ENCODE measurements around the gene STARD8. TPM values are rescaled to one million over a fixed set of nuclear protein-coding genes. Genes with fewer than 3 reads are reported as not detected.

The STARD8 gene
- total and polyA plus RNA-seq, 4 donors = 1.8 to 10.7 (median 8.3) TPM

GRCh38 chrX:68632491-68632890 lies 15.0 kb upstream of the STARD8 start:
- Histone ChIP-seq H3K4me1 (ENCODE audit: control insufficient read depth in 4 of 4, insufficient read depth in 4 of 4, low read length in 3 of 4) (no peaks in the 10 kb centered on the region), H3K27me3 (ENCODE audit: control insufficient read depth in 4 of 4, insufficient read depth in 4 of 4, low read length in 3 of 4) (no peaks in the 10 kb centered on the region), H3K4me3 (ENCODE audit: low read depth in 1 of 3, low read length in 3 of 3) (no peak overlapping the region), H3K36me3 (ENCODE audit: control insufficient read depth in 4 of 4, insufficient read depth in 3 of 4, low read depth in 1 of 4, low read length in 3 of 4) (no peaks in the 10 kb centered on the region), H3K9me3 (ENCODE audit: control insufficient read depth in 4 of 4, low read length in 3 of 4) (no peaks in the 10 kb centered on the region), H3K27ac (ENCODE audit: low read depth in 1 of 2, low read length in 2 of 2) (no peak overlapping the region), H3K9ac (ENCODE audit: low read depth in 1 of 2, low read length in 2 of 2) (no peak overlapping the region)
- WGBS = 85% methylated on average over 2 of the region's 2 CpGs
- DNase-seq (ENCODE audit: low spot score) = no peak
- TF ChIP-seq GABPA (IDR thresholded peaks at IDR 0.05 in 1 of 2, conservative IDR thresholded peaks at IDR 0.05 in 1 of 2) (no peak), HNF4G (IDR thresholded peaks at IDR 0.05) (no peak), ATF3 (IDR thresholded peaks at IDR 0.05) (no peak), EGR1 (IDR thresholded peaks at IDR 0.05; ENCODE audit: low read depth in 2 of 2) (no peak), FOXA2 (IDR thresholded peaks at IDR 0.05) (no peak), FOXA1 (IDR thresholded peaks at IDR 0.05) (no peak), SP1 (IDR thresholded peaks at IDR 0.05) (no peak), YY1 (IDR thresholded peaks at IDR 0.05) (no peak), JUND (IDR thresholded peaks at IDR 0.05) (no peak), REST (IDR thresholded peaks at IDR 0.05) (no peak), CTCF (IDR thresholded peaks at IDR 0.05; ENCODE audit: low read depth, low read length, missing input control) (no peak)

- H3K4me1 ChIP-seq (ENCODE audit: control insufficient read depth in 4 of 4, insufficient read depth in 4 of 4, low read length in 3 of 4) = no peaks in the 10 kb centered on the region
- no peak overlapping the region for H3K9ac ChIP-seq (ENCODE audit: low read depth in 1 of 2, low read length in 2 of 2)
- no peak overlapping the region for H3K4me3 ChIP-seq (ENCODE audit: low read depth in 1 of 3, low read length in 3 of 3)
- TF ChIP-seq ZBTB33 (IDR thresholded peaks at IDR 0.05) (no peak), TAF1 (conservative IDR thresholded peaks at IDR 0.05) (no peak), CTCF (IDR thresholded peaks at IDR 0.05; ENCODE audit: low read depth, low read length, missing input control) (no peak), REST (IDR thresholded peaks at IDR 0.05) (no peak), HNF4G (IDR thresholded peaks at IDR 0.05) (no peak), YY1 (IDR thresholded peaks at IDR 0.05) (no peak), SP1 (IDR thresholded peaks at IDR 0.05) (no peak), GABPA (IDR thresholded peaks at IDR 0.05 in 1 of 2, conservative IDR thresholded peaks at IDR 0.05 in 1 of 2) (no peak), RXRA (IDR thresholded peaks at IDR 0.05) (no peak), RAD21 (IDR thresholded peaks at IDR 0.05) (no peak), FOXA1 (IDR thresholded peaks at IDR 0.05) (no peak), EGR1 (IDR thresholded peaks at IDR 0.05; ENCODE audit: low read depth in 2 of 2) (no peak), FOXA2 (IDR thresholded peaks at IDR 0.05) (no peak), HNF4A (conservative IDR thresholded peaks at IDR 0.05) (no peak)
- no peak for DNase-seq (ENCODE audit: low spot score)
- no peaks in the 10 kb centered on the region for H3K9me3 ChIP-seq (ENCODE audit: control insufficient read depth in 4 of 4, low read length in 3 of 4)
- no peak overlapping the region for H3K27ac ChIP-seq (ENCODE audit: low read depth in 1 of 2, low read length in 2 of 2)
- no peaks in the 10 kb centered on the region for H3K27me3 ChIP-seq (ENCODE audit: control insufficient read depth in 4 of 4, insufficient read depth in 4 of 4, low read length in 3 of 4)
- 86% methylated on average over 2 of the region's 2 CpGs for WGBS
- no peaks in the 10 kb centered on the region for H3K36me3 ChIP-seq (ENCODE audit: control insufficient read depth in 4 of 4, insufficient read depth in 3 of 4, low read depth in 1 of 4, low read length in 3 of 4)
Measured at GRCh38 chrX:68633981-68634380, 13.5 kb upstream of the STARD8 start.

Measured in liver (tissue), 9 donors.